Gastrocnemius medialis (tissue), 4 donors: ENCODE measurements around the gene C1QL4. TPM values are rescaled to one million over a fixed set of nuclear protein-coding genes. Genes with fewer than 3 reads are reported as not detected.

Experiments used
- ATAC-seq, 2 donors: fragments of 150-250 bp; one replicate each; pipeline ENCODE4 v1.9.1; 2016
- DNase-seq, 2 donors: peaks; one replicate each; pipeline ENCODE4 v3.0.0-alpha.2; 2019
- H3K27ac ChIP-seq, 4 donors: fragments of 200-600 bp; sonication (generic); 1 replicate in 1 of 4; 2 replicates in 3 of 4; pipeline ENCODE4 v1.5.1; 2016 to 2018; ENCODE audit warnings: mild to moderate bottlenecking in 2 of 4, moderate library complexity in 1 of 4
- H3K27me3 ChIP-seq, 3 donors: fragments of 200-600 bp; sonication (generic) in 2 of 3; 1 replicate in 1 of 3; 2 replicates in 2 of 3; pipeline versions ENCODE4 v1.5.1 to v1.6.0; 2016 to 2019; ENCODE audit warnings: mild to moderate bottlenecking in 1 of 3, moderate library complexity in 1 of 3
- H3K36me3 ChIP-seq, 2 donors: fragments of 200-600 bp; sonication (generic) in 1 of 2; one replicate each; pipeline ENCODE4 v1.5.1; 2017 to 2018
- H3K4me1 ChIP-seq, 2 donors: fragments of 200-600 bp; sonication (generic) in 1 of 2; one replicate each; pipeline ENCODE4 v1.5.1; 2016 to 2017; ENCODE audit warnings: mild to moderate bottlenecking in 2 of 2
- H3K4me3 ChIP-seq, 4 donors: fragments of 200-600 bp; sonication (generic) in 3 of 4; 1 replicate in 1 of 4; 2 replicates in 3 of 4; pipeline ENCODE4 v1.5.1; 2016 to 2019; ENCODE audit warnings: mild to moderate bottlenecking in 2 of 4
- H3K9me3 ChIP-seq, 3 donors: fragments of 200-600 bp; sonication (generic) in 2 of 3; 1 replicate in 1 of 3; 2 replicates in 2 of 3; pipeline ENCODE4 v1.5.1; 2016 to 2019
- POLR2A ChIP-seq, 2 donors: fragments of 450-650 bp; IDR thresholded peaks; one replicate each; pipeline ENCODE4 v1.6.1; 2017; ENCODE audit warnings: antibody characterized with exemption in 2 of 2, mild to moderate bottlenecking in 2 of 2, moderate library complexity in 2 of 2
- in situ Hi-C, 4 donors: fragments of 200-750 bp; cut with MboI; loops; one replicate each; pipeline versions ENCODE4 v1.15.0 to v1.8.0; 2017; ENCODE audit warnings: low sequenced_read_pairs in 4 of 4
- intact Hi-C: fragments of 100-400 bp; cut with DNase I; formaldehyde crosslinking; loops from one replicate; pipeline ENCODE4 v1.15.1; 2023; ENCODE audit warnings: low total_unique reads
- total RNA-seq, 4 donors: library from RNA; depleted of rRNA; stranded (reverse); fragments of >200 nt; gene quantifications; one replicate each; pipeline versions ENCODE4 v1.1.0 to v1.2.3, GENCODE V29; 2016
- TF ChIP-seq, protein P1 (sequence below), 5 experiments: fragments of 450-650 bp in 3 of 5; fragments of 200-600 bp in 2 of 5; sonication (generic) in 2 of 5; IDR thresholded peaks in 4 of 5; conservative IDR thresholded peaks in 1 of 5; 1 replicate in 4 of 5; 2 replicates in 1 of 5; pipeline ENCODE4 v1.5.1; 2016 to 2019; ENCODE audit warnings: antibody characterized with exemption in 5 of 5, mild to moderate bottlenecking in 3 of 5, moderate library complexity in 3 of 5

The C1QL4 gene
- total RNA-seq, 4 donors from 2014 or later, result not detected

- no peak for TF ChIP-seq POLR2A (IDR thresholded peaks at IDR 0.05)
- TF ChIP-seq, protein P1, sequence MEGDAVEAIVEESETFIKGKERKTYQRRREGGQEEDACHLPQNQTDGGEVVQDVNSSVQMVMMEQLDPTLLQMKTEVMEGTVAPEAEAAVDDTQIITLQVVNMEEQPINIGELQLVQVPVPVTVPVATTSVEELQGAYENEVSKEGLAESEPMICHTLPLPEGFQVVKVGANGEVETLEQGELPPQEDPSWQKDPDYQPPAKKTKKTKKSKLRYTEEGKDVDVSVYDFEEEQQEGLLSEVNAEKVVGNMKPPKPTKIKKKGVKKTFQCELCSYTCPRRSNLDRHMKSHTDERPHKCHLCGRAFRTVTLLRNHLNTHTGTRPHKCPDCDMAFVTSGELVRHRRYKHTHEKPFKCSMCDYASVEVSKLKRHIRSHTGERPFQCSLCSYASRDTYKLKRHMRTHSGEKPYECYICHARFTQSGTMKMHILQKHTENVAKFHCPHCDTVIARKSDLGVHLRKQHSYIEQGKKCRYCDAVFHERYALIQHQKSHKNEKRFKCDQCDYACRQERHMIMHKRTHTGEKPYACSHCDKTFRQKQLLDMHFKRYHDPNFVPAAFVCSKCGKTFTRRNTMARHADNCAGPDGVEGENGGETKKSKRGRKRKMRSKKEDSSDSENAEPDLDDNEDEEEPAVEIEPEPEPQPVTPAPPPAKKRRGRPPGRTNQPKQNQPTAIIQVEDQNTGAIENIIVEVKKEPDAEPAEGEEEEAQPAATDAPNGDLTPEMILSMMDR (IDR thresholded peaks at IDR 0.05 in 4 of 5, conservative IDR thresholded peaks at IDR 0.05 in 1 of 5), result no peak
- H3K9me3 ChIP-seq, result no peaks in the 10 kb centered on the region
- no peak overlapping the region for H3K4me3 ChIP-seq
- intact Hi-C loops (no loop called here), in situ Hi-C loops (no loop called here)
- H3K27me3 ChIP-seq, result peaks cover 24 to 29% (median 27%) of the 10 kb centered on the region in 3 donors
- H3K36me3 ChIP-seq, result no peaks in the 10 kb centered on the region
- H3K27ac ChIP-seq, result no peak overlapping the region
- ATAC-seq (no peak), DNase-seq (no peak)
- no peaks in the 10 kb centered on the region for H3K4me1 ChIP-seq
Observed at GRCh38 chr12:49330032-49330619, 6.9 kb downstream of the C1QL4 start.

DNA sequence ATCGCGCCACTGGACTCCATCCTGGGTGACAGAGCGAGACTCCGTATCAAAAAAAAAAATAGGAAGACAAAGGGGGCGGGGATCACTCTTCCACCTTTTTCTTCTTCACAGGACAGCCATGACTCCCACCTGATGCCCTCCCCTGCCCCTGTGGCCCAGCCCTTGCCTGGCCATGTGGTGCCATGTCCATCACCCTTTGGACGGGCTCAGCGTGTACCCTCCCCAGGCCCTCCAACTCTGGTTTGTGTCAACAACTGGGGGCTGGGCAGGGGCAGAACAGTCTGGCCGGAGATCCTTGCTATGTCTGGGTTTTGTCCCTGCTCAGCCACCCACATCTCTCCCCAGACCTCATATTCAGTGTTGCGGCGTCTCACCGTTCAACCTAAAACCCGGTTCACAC lies 8.2 kb downstream of the C1QL4 start:
- peaks cover 11 to 16% (median 14%) of the 10 kb centered on the region in 3 donors for H3K27me3 ChIP-seq
- TF ChIP-seq, protein P1 (IDR thresholded peaks at IDR 0.05 in 4 of 5, conservative IDR thresholded peaks at IDR 0.05 in 1 of 5), result no peak
- no peak for TF ChIP-seq POLR2A (IDR thresholded peaks at IDR 0.05)
- in situ Hi-C loops, result no loop called here

GRCh38 chr12:49327887-49328286 lies 9.1 kb downstream of the C1QL4 start:
- TF ChIP-seq, protein P1 (IDR thresholded peaks at IDR 0.05 in 4 of 5, conservative IDR thresholded peaks at IDR 0.05 in 1 of 5), result no peak
- TF ChIP-seq POLR2A (IDR thresholded peaks at IDR 0.05), result no peak
- H3K4me1 ChIP-seq, result peaks cover 0 to 5% of the 10 kb centered on the region in 2 donors
- intact Hi-C loops (no loop called here), in situ Hi-C loops (no loop called here)
- H3K4me3 ChIP-seq, result no peak overlapping the region
- ATAC-seq (no peak), DNase-seq (no peak)
- H3K27ac ChIP-seq, result no peak overlapping the region
- H3K9me3 ChIP-seq, result no peaks in the 10 kb centered on the region
- peaks cover 4 to 7% (median 7%) of the 10 kb centered on the region in 3 donors for H3K27me3 ChIP-seq
- H3K36me3 ChIP-seq, result no peaks in the 10 kb centered on the region

More for the DNA sequence above, 8.2 kb downstream of the C1QL4 start:
- H3K9me3 ChIP-seq, result no peaks in the 10 kb centered on the region
- H3K27ac ChIP-seq, result no peak overlapping the region
- H3K36me3 ChIP-seq, result no peaks in the 10 kb centered on the region
- DNase-seq (no peak), ATAC-seq (no peak)
- no peaks in the 10 kb centered on the region for H3K4me1 ChIP-seq
- no peak overlapping the region for H3K4me3 ChIP-seq
- intact Hi-C loops, result no loop called here

GRCh38 chr12:49327368-49327767 lies 9.6 kb downstream of the C1QL4 start:
- ATAC-seq, result no peak
- in situ Hi-C loops (no loop called here), intact Hi-C loops (no loop called here)
- Histone ChIP-seq H3K4me3 (no peak overlapping the region), H3K27me3 (peaks cover 0 to 7% (median 2%) of the 10 kb centered on the region in 3 donors), H3K36me3 (no peaks in the 10 kb centered on the region), H3K9me3 (no peaks in the 10 kb centered on the region), H3K27ac (no peak overlapping the region), H3K4me1 (peaks cover 2 to 5% of the 10 kb centered on the region in 2 donors)
- no peak for DNase-seq
- TF ChIP-seq, protein P1 (IDR thresholded peaks at IDR 0.05 in 4 of 5, conservative IDR thresholded peaks at IDR 0.05 in 1 of 5), result no peak
- TF ChIP-seq POLR2A (IDR thresholded peaks at IDR 0.05), result no peak

- Histone ChIP-seq H3K36me3 (no peaks in the 10 kb centered on the region), H3K27ac (no peak overlapping the region), H3K9me3 (no peaks in the 10 kb centered on the region), H3K4me3 (no peak overlapping the region), H3K27me3 (no peaks in the 10 kb centered on the region), H3K4me1 (peaks cover 3 to 5% of the 10 kb centered on the region in 2 donors)
- intact Hi-C loops, result no loop called here
- in situ Hi-C loops, result no loop called here
- TF ChIP-seq, protein P1 (IDR thresholded peaks at IDR 0.05 in 4 of 5, conservative IDR thresholded peaks at IDR 0.05 in 1 of 5), result no peak
- TF ChIP-seq POLR2A (IDR thresholded peaks at IDR 0.05), result no peak
- ATAC-seq, result no peak
- no peak for DNase-seq
Observed at GRCh38 chr12:49325606-49326005, 11.4 kb downstream of the C1QL4 start.
